ENCODE data around the gene PRELP.
"Not testable (repeated sequence)": the region's sequence is repeated elsewhere in the genome, so short reads cannot be mapped to it uniquely, and the experiment has no call there.

The PRELP gene

GRCh38 chr1:203475012-203475981 lies at the start of gene PRELP:
TSS of gene PRELP (plus strand) at chr1:203475806. CDS start at chr1:203483185, 7,379 bp downstream.
- no peak for DNase-seq (ENCODE audit: low read depth)

- DNase-seq (ENCODE audit: low read depth): no peak
Observed at GRCh38 chr1:203426366-203426765, 49.2 kb upstream of the PRELP start.

- no peak for DNase-seq (ENCODE audit: low read depth)
Observed at GRCh38 chr1:203426870-203427269, 48.7 kb upstream of the PRELP start.

GRCh38 chr1:203427451-203427850 lies 48.2 kb upstream of the PRELP start:
- DNase-seq (ENCODE audit: low read depth): no peak

GRCh38 chr1:203428981-203429599 lies 46.5 kb upstream of the PRELP start:
- no peak for DNase-seq (ENCODE audit: low read depth)

- no peak for DNase-seq (ENCODE audit: low read depth)
Observed at GRCh38 chr1:203435615-203436014, 40.0 kb upstream of the PRELP start.

GRCh38 chr1:203437696-203438315 lies 37.8 kb upstream of the PRELP start:
- no peak for DNase-seq (ENCODE audit: low read depth)

- DNase-seq (ENCODE audit: low read depth): no peak
Observed at GRCh38 chr1:203439131-203439730, 36.4 kb upstream of the PRELP start.

- no peak for DNase-seq (ENCODE audit: low read depth)
Observed at GRCh38 chr1:203440771-203441170, 34.8 kb upstream of the PRELP start.

- no peak for DNase-seq (ENCODE audit: low read depth)
Observed at GRCh38 chr1:203441766-203442165, 33.8 kb upstream of the PRELP start.

- DNase-seq (ENCODE audit: low read depth): no peak
Observed at GRCh38 chr1:203442821-203443220, 32.8 kb upstream of the PRELP start.

- DNase-seq (ENCODE audit: low read depth): no peak
Observed at GRCh38 chr1:203443296-203443695, 32.3 kb upstream of the PRELP start.

GRCh38 chr1:203444171-203444576 lies 31.4 kb upstream of the PRELP start:
- DNase-seq (ENCODE audit: low read depth): no peak

- DNase-seq (ENCODE audit: low read depth): no peak
Observed at GRCh38 chr1:203447151-203447550, 28.5 kb upstream of the PRELP start.

GRCh38 chr1:203447598-203447997 lies 28.0 kb upstream of the PRELP start:
- not testable (repeated sequence) for DNase-seq (ENCODE audit: low read depth)

GRCh38 chr1:203448521-203449061 lies 27.0 kb upstream of the PRELP start:
- no peak for DNase-seq (ENCODE audit: low read depth)

- DNase-seq (ENCODE audit: low read depth): no peak
Observed at GRCh38 chr1:203450001-203450400, 25.6 kb upstream of the PRELP start.

- DNase-seq (ENCODE audit: low read depth): no peak
Observed at GRCh38 chr1:203450479-203451149, 25.0 kb upstream of the PRELP start.

GRCh38 chr1:203451836-203452784 lies 23.5 kb upstream of the PRELP start:
- no peak for DNase-seq (ENCODE audit: low read depth)

GRCh38 chr1:203453016-203453415 lies 22.6 kb upstream of the PRELP start:
- DNase-seq (ENCODE audit: low read depth): no peak
